Liver (tissue), 2 donors: ENCODE measurements around the gene NSL1.
"Not testable (repeated sequence)": the region's sequence is repeated elsewhere in the genome, so short reads cannot be mapped to it uniquely, and the experiment has no call there.

Source experiments
- TAF1 ChIP-seq: conservative IDR thresholded peaks from 2 replicates; pipeline ENCODE4 v1.6.1; 2016; ENCODE audit warnings: antibody characterized with exemption, mild to moderate bottlenecking
- TF ChIP-seq, protein P1 (sequence below): IDR thresholded peaks from 2 replicates; pipeline ENCODE4 v1.6.1; 2016; ENCODE audit warnings: antibody characterized with exemption
- TF ChIP-seq, protein P2 (sequence below): IDR thresholded peaks from 2 replicates; pipeline ENCODE4 v1.6.1; 2016; ENCODE audit warnings: antibody characterized with exemption, mild to moderate bottlenecking
- donor health status: healthy.

DNA sequence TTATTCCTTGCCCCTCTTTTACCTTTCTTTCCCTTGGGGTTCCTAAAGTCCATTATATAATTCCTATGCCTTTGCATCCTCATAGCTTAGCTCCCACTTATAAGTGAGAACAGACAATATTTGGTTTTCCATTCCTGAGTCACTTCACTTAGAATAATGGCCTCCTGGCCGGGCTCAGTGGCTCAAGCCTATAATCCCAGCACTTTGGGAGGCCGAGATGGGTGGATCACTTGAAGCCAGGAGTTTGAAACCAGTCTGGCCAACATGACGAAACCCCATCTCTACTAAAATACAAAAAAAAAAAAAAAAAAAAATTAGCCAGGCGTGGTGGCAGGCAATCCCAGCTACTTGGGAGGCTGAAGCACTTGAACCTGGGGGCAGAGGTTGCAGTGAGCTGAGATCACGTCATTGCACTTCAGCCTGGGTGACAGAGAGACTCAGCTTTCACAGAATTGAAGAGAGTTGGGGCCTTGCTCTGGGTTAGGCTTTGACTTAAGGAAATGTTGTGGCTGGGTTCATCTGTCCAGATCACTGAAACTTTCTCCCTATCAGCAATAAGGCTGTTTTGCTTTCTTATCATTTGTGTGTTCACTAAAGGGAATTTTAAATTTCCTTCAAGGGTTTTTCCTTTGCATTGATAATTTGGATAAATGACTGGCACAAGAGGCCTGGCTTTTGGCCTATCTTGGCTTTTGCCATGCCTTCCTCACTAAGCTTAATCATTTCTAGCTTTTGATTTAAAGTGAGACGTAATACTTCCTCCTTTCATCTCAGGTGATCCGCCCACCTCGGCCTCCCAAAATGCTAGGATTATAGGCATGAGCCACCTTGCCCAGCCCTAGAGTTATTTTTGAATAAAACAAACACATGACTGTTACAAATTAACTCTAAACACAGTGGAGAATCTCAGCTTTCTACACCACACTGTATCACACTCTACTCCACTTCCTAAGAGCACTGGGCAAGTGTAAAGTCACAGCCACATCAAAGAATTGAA is 41.9 kb upstream of the NSL1 start:
- TF ChIP-seq, protein P1, sequence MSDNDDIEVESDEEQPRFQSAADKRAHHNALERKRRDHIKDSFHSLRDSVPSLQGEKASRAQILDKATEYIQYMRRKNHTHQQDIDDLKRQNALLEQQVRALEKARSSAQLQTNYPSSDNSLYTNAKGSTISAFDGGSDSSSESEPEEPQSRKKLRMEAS, result not testable (repeated sequence)
- TF ChIP-seq TAF1, result not testable (repeated sequence)
- TF ChIP-seq, protein P2, sequence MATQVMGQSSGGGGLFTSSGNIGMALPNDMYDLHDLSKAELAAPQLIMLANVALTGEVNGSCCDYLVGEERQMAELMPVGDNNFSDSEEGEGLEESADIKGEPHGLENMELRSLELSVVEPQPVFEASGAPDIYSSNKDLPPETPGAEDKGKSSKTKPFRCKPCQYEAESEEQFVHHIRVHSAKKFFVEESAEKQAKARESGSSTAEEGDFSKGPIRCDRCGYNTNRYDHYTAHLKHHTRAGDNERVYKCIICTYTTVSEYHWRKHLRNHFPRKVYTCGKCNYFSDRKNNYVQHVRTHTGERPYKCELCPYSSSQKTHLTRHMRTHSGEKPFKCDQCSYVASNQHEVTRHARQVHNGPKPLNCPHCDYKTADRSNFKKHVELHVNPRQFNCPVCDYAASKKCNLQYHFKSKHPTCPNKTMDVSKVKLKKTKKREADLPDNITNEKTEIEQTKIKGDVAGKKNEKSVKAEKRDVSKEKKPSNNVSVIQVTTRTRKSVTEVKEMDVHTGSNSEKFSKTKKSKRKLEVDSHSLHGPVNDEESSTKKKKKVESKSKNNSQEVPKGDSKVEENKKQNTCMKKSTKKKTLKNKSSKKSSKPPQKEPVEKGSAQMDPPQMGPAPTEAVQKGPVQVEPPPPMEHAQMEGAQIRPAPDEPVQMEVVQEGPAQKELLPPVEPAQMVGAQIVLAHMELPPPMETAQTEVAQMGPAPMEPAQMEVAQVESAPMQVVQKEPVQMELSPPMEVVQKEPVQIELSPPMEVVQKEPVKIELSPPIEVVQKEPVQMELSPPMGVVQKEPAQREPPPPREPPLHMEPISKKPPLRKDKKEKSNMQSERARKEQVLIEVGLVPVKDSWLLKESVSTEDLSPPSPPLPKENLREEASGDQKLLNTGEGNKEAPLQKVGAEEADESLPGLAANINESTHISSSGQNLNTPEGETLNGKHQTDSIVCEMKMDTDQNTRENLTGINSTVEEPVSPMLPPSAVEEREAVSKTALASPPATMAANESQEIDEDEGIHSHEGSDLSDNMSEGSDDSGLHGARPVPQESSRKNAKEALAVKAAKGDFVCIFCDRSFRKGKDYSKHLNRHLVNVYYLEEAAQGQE, result not testable (repeated sequence)
